ENCODE data around the gene CPEB3.

DNA sequence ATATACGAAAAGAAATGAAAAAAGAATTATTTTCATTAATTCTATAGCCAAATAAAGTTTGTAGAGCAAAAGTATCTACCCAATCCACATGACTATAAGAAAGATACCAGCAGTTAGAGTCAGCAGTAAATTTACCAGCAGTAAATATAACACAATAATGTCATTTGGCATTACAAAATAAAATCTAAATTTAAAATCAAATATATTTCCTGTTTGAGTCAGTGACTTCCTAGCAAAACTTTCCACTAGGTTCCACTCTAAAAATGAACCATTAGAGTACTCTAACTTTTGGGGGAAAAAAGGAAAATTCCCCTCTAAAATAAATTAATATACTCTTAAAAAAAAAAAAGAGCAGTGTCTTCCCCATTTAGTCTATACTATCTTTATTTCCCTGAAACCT is 144.8 kb downstream of the CPEB3 start:
- TF ChIP-seq, protein P1, sequence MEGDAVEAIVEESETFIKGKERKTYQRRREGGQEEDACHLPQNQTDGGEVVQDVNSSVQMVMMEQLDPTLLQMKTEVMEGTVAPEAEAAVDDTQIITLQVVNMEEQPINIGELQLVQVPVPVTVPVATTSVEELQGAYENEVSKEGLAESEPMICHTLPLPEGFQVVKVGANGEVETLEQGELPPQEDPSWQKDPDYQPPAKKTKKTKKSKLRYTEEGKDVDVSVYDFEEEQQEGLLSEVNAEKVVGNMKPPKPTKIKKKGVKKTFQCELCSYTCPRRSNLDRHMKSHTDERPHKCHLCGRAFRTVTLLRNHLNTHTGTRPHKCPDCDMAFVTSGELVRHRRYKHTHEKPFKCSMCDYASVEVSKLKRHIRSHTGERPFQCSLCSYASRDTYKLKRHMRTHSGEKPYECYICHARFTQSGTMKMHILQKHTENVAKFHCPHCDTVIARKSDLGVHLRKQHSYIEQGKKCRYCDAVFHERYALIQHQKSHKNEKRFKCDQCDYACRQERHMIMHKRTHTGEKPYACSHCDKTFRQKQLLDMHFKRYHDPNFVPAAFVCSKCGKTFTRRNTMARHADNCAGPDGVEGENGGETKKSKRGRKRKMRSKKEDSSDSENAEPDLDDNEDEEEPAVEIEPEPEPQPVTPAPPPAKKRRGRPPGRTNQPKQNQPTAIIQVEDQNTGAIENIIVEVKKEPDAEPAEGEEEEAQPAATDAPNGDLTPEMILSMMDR (IDR thresholded peaks at IDR 0.05): no peak
- TF ChIP-seq EZH2 (IDR thresholded peaks at IDR 0.05): no peak
- TF ChIP-seq EZH2phosphoT487 (IDR thresholded peaks at IDR 0.05): no peak

Data from neural progenitor cell (in vitro differentiated cells).